ENCODE measurements around the gene SYNE1.

DNA sequence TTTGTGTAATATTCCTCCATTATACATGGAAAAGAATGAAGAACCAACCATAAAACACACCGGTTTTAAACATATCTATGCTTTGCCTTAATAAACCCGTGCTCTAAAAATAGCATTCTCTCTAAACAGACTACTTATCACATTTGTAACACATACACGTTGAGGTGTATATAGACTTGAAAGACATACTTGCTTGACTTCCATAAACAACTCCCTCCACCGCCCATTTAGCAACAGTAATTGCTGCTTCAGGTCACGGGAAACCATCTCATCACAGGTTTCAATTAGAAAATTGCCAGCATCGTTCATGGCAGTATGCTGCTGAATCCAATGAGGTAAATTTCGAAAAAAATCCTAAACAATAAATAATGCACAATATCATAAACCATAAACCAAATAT lies 174.0 kb downstream of the SYNE1 start:
- TF ChIP-seq, protein P1, sequence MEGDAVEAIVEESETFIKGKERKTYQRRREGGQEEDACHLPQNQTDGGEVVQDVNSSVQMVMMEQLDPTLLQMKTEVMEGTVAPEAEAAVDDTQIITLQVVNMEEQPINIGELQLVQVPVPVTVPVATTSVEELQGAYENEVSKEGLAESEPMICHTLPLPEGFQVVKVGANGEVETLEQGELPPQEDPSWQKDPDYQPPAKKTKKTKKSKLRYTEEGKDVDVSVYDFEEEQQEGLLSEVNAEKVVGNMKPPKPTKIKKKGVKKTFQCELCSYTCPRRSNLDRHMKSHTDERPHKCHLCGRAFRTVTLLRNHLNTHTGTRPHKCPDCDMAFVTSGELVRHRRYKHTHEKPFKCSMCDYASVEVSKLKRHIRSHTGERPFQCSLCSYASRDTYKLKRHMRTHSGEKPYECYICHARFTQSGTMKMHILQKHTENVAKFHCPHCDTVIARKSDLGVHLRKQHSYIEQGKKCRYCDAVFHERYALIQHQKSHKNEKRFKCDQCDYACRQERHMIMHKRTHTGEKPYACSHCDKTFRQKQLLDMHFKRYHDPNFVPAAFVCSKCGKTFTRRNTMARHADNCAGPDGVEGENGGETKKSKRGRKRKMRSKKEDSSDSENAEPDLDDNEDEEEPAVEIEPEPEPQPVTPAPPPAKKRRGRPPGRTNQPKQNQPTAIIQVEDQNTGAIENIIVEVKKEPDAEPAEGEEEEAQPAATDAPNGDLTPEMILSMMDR (IDR thresholded peaks at IDR 0.05 in 8 of 11, conservative IDR thresholded peaks at IDR 0.05 in 3 of 11) = no peak
- no peak for TF ChIP-seq POLR2A (IDR thresholded peaks at IDR 0.05)
